ENCODE measurements around the gene ARL8B. TPM values are rescaled to one million over a fixed set of nuclear protein-coding genes. Genes with fewer than 3 reads are reported as not detected.

ARL8B gene
- total and polyA plus RNA-seq, 2 of the 8 experiments (the other 6 are each of a cell fraction or from before 2014, with no cell fraction given), result 14.5 to 27.8 TPM

GRCh38 chr3:5205165-5205941 is 83.3 kb downstream of the ARL8B start:
- no peak overlapping the region for H3K4me2 ChIP-seq (ENCODE audit: insufficient read depth in 1 of 2, low read depth in 2 of 2, low read length in 2 of 2)
- no peak for FAIRE-seq
- CTCF ChIA-PET (ENCODE audit: partially characterized antibody), result interaction anchor here (0.7 to 2.2 kb wide), 3 partner anchors 10 to 27 kb away, joined by 3 to 6 read pairs (median 4); no protein-coding TSS in a partner anchor
- H2BK20ac ChIP-seq (ENCODE audit: low read length), result no peak overlapping the region
- H3K79me1 ChIP-seq (ENCODE audit: low read depth, low read length), result no peaks in the 10 kb centered on the region
- no peaks in the 10 kb centered on the region for H3K27me3 ChIP-seq (replicated peaks in 1 of 4; ENCODE audit: control insufficient read depth in 3 of 4, extremely low read depth in 1 of 4, insufficient read depth in 3 of 4, low read length in 3 of 4)
- no peak overlapping the region for H4K91ac ChIP-seq (replicated peaks; ENCODE audit: insufficient read length, low read length)
- no peak overlapping the region for H3K9ac ChIP-seq (replicated peaks in 1 of 4; ENCODE audit: extremely low read depth in 1 of 4, low read depth in 3 of 4, low read length in 3 of 4)
- H3K14ac ChIP-seq (ENCODE audit: insufficient read length), result no peak overlapping the region
- DNase-seq (ENCODE audit: low read depth in 1 of 2, low spot score in 2 of 2), result no peak
- H2BK12ac ChIP-seq (ENCODE audit: low read depth, low read length), result no peak overlapping the region
- H2BK15ac ChIP-seq (ENCODE audit: low read length), result no peak overlapping the region
- H2BK120ac ChIP-seq (replicated peaks; ENCODE audit: low read depth, low read length), result no peak overlapping the region
- no peaks in the 10 kb centered on the region for H3K23me2 ChIP-seq (ENCODE audit: low read depth, low read length)
- no peak overlapping the region for H4K5ac ChIP-seq (ENCODE audit: insufficient read length, low read depth, low read length)
- TF ChIP-seq YY1 (IDR thresholded peaks at IDR 0.05; ENCODE audit: low read depth, low read length) (no peak), ASH2L (IDR thresholded peaks at IDR 0.05; ENCODE audit: low read length) (no peak), BCL11A (IDR thresholded peaks at IDR 0.05; ENCODE audit: low read depth in 2 of 2, low read length in 2 of 2) (no peak)
- no peaks in the 10 kb centered on the region for H3K9me3 ChIP-seq (ENCODE audit: insufficient read depth in 2 of 2, low read depth in 1 of 2, low read length in 1 of 2)
- POLR2A ChIA-PET (ENCODE audit: partially characterized antibody), result no interaction called here
- peaks cover 10 to 68% (median 37%) of the 10 kb centered on the region in 4 experiments; a peak in 7 of 8 replicates for H3K36me3 ChIP-seq (ENCODE audit: control insufficient read depth in 2 of 4, insufficient read depth in 4 of 4, low read length in 3 of 4)
- H2AFZ ChIP-seq (ENCODE audit: low read length), result no peak overlapping the region
- 94% methylated on average over 7 of the region's 7 CpGs; no CpG with 5 or more reads in 1 of the 2 experiments for WGBS, 2 experiments (ENCODE audit: extremely low coverage in 1 of 2, insufficient coverage in 1 of 2, insufficient read length in 1 of 2, insufficient replicate concordance in 2 of 2, low coverage in 1 of 2, low lambda C conversion rate in 2 of 2, missing lambda C conversion rate in 1 of 2)
- no peak overlapping the region for H4K8ac ChIP-seq (ENCODE audit: extremely low read depth, insufficient read depth, low read length)
- H3K4me3 ChIP-seq (ENCODE audit: extremely low read depth in 1 of 4, insufficient read depth in 2 of 4, low read depth in 3 of 4, low read length in 4 of 4), result no peak overlapping the region
- no peak overlapping the region for H3K18ac ChIP-seq (ENCODE audit: extremely low read depth, low read length)
- no peak overlapping the region for H3K23ac ChIP-seq (ENCODE audit: insufficient read length)
- no peaks in the 10 kb centered on the region for H4K20me1 ChIP-seq (replicated peaks in 1 of 2; ENCODE audit: control insufficient read depth in 1 of 2, insufficient read depth in 2 of 2, low read length in 2 of 2)
- no peak overlapping the region for H3K27ac ChIP-seq (ENCODE audit: low read depth, low read length)
- no peak overlapping the region for H2BK5ac ChIP-seq (ENCODE audit: low read depth, low read length)
- no peak overlapping the region for H3K4ac ChIP-seq (replicated peaks; ENCODE audit: insufficient read length, low read depth, low read length)
- H3K4me1 ChIP-seq (replicated peaks in 1 of 4; ENCODE audit: control insufficient read depth in 3 of 4, insufficient read depth in 4 of 4, low read length in 3 of 4), result no peaks in the 10 kb centered on the region
- H3K79me2 ChIP-seq (ENCODE audit: control insufficient read depth in 1 of 2, insufficient read depth in 2 of 2, low read length in 2 of 2), result no peaks in the 10 kb centered on the region
- H3K56ac ChIP-seq (replicated peaks; ENCODE audit: insufficient read length, low read depth, low read length), result no peak overlapping the region
- H2AK5ac ChIP-seq (ENCODE audit: low read depth, low read length), result no peak overlapping the region

All from H1 (cell line).